Hematopoietic multipotent progenitor cell treated with erythropoietin and hydrocortisone succinate and interleukin-3 and kit ligand, for 4 days (in vitro differentiated cells): ENCODE results near the gene RPL28.

Source experiments
- DNase-seq: peaks from one replicate; pipeline ENCODE4 v3.0.0-alpha.2; 2015

Gene RPL28

GRCh38 chr19:55353803-55354697 lies 31.7 kb upstream of the RPL28 start:
- DNase-seq: peak; percentile 68

DNA sequence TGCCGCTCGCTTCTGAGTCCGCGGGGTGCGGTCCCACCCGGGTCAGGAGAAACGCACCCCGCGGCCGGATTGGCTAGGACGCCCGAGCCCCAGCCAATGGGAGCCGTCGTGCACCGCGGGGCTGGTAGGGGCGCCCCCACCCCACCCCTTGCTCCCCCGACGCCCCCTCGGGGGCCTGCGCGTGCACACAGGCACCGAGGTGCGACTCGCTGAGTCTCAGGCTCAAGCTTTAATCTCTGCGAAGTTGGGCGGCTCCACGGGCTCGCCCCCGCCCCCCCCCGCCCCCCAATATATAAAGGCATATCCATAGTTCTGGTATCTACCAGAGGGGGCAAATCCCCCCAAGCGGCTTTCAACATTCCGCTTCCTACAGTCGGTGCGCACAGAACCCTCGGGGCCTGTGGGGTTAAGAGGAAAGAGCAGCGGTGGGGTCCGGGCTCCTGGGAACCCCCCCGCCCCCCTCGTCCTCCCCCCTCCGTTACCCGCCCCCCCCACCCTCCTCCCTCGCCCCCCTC lies 31.0 kb upstream of the RPL28 start, which contains the start of gene COX6B2:
Gene COX6B2, minus strand, starts transcription at position 22 of the 515 bp plus-strand sequence. CDS start 198 bp downstream, outside the sequence.
- no peak for DNase-seq

- DNase-seq: no peak
Observed at GRCh38 chr19:55355213-55355821, 30.4 kb upstream of the RPL28 start.

DNA sequence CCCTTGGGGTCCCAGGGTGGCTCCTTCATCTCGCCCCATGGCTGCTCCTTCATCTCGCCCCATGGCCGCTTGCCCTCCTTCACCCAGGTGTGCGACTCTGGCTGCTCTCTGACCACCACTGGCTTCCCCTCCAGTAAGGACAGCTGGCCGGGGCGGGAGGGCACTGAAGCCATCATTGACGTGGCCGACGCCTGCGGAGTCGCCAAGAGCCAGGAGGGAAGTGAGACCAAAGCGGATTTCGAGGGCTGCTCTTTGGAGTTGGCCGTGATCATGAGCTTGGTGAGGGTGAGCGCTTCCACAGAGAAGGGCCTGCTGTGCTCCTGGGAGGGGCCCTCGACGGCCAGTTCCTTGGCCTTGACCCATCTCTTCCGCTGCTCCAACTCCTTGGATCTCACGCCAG lies 27.2 kb upstream of the RPL28 start:
- DNase-seq: no peak

DNA sequence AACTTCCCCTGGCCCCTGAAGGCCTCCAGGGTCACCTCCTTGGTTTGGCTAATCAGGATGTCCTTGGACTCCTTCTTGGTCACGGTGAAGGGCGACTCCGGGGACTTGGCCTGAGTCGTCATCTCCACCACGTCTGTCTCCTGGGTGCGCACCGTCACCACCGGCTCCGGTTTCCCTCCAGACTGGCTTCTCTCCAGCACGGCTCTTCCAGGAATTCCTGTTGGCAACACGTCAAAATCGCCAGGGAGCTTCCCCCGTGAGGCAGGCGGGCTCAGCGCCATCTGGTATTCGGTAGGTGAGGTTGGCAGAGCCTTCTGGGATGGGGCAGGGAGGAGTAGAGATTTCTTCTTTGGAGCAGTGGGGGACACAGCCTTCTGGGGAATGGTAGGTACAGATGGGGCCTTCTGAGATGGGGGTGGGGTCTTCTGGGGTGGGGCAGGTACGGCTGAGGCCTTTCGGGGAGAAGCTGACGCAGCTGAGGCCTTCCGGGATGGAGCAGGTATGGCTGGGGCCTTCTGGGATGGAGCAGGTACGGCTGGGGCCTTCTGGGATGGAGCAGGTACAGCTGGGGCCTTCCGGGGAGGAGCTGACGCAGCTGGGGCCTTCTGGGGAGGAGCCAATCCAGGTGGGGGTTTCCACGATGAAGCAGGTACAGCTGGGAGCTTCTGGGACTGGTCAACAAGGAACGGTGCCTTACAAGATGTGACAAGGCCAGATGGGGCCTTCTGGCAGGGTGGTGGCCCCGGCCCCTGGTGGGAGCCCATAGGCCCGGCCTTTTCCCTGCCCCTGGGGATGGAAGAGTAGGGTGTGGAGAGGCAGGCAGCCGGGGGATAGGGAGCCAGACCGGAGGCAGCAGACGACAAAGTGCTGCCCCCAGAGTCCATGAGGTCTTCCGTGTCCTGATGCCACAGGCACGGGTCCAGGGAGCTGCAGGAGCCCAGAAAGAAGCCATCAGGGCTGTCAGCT lies 26.5 kb upstream of the RPL28 start:
- DNase-seq: no peak

DNA sequence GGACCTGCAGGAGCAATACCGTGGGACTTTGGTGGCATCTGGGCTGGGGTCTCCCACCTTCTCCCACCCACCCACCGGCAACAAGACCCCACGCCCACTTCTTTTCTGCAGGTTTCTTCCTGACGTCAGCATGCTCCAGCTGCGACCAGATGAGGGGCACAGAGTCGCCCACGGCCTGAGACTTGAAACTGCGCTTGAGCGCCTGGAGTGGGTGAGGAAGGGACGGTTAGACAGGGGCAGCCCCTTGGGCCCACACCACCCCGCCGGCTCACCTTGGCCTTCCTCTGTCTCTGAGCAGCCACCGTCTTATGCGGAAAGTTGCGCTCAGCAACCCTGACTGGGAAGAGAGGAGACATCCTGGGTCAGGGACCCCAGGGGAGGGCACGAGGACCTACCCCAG lies 24.8 kb upstream of the RPL28 start:
- no peak for DNase-seq

GRCh38 chr19:55362174-55362989 lies 23.4 kb upstream of the RPL28 start:
- DNase-seq: no peak

DNA sequence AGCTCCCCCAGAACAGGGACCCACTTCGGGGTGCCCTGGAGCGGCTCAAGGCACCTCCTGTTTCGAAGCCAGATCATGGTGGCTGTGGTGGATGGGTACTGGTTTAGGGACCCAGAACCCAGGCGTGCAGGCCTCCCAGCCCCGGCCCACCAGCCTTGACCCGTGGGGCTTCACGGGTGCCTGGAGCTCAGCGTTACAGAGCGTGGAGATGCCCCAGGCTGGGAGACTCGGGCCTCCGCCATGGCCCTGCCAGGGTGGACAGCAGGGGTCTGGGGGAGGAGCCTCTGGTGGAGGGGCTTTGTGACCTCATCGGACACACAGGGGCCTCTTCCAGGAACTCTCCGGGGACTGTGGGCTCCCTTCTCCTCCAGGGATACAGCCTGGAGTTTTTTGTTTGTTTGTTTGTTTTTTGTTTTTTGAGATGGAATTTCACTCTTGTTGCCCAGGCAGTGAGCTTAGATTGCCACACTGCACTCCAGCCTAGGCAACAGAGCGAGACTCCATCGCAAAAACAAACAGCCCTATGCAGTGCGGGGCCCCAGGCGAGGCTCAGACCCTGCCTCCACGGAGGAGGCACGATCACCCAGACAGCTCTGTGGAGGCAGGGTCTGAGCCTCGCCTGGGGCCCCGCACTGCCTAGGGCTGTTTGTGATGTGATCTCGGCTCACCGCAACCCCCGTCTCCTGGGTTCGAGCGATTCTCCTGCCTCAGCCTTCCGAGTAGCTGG lies 22.6 kb upstream of the RPL28 start, which contains the start of gene GARIN5B:
Gene GARIN5B, minus strand, starts transcription at position 271 of the 727 bp plus-strand sequence. Its CDS starts 194 bp downstream, at position 77.
- DNase-seq: no peak

- no peak for DNase-seq
Observed at GRCh38 chr19:55365245-55365644, 20.5 kb upstream of the RPL28 start.

- no peak for DNase-seq
Observed at GRCh38 chr19:55365964-55366363, 19.8 kb upstream of the RPL28 start.

DNA sequence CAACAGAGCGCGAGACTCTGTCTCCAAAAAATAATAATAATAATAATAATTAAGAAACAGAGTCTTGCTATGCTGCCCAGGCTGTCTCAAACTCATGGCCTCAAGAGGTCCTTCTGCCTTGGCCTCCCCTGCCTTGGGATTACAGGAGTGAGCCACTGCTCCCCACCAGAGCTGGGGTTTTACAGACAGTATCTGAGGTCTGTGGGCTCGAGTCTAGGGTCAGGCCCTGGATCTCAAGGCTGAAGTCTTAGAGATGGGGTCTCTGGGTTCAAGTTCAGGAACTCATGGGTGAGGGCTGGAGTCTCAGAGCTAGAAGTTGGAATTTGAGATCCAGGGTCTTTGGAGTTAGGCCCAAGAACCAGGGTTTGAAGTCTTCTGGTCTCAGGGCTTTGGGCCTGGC lies 18.9 kb upstream of the RPL28 start:
- no peak for DNase-seq

GRCh38 chr19:55368106-55368505 lies 17.6 kb upstream of the RPL28 start:
- no peak for DNase-seq

DNA sequence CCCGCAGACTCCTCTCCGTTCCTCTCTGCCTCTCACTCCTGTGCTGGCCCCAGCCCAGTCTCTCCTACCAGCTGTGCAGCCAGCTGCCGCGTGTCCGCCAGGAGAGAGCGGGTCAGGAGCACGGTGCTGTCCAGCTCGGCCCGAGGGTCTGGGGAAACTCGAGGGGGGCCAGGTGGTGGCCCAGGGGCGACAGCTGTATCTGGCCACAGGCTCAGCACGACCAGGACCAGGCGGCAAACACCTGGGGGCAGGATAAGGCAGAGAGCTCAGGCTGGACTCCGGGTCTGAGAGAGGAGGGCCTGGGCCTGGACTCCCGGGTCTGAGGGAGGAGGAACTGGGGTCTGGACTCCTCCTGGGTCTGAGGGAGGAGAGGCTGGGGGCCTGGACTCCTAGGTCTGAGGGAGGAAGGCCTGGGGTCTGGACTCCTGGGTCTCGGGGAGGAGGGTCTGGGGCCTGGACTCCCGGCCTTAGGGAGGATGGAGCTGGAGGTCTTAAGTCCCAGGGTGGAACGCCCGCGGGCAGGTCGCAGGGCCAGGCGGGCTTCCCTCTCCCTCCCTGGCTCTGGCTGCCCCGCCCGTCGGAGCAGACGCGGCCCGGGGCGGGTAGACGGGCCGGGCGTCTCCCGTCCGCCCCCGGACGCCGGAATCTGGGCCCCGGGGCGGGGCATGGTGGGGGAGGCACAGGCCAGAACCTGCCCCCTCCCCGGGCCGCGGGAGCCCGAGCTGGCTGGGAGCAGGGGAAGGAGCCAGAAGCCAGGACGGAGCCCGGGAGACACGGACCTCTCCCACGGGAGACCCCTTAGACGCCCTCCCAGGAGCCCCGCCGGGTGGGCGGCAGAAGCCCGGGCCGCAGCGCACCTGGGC lies 16.8 kb upstream of the RPL28 start:
- no peak for DNase-seq

DNA sequence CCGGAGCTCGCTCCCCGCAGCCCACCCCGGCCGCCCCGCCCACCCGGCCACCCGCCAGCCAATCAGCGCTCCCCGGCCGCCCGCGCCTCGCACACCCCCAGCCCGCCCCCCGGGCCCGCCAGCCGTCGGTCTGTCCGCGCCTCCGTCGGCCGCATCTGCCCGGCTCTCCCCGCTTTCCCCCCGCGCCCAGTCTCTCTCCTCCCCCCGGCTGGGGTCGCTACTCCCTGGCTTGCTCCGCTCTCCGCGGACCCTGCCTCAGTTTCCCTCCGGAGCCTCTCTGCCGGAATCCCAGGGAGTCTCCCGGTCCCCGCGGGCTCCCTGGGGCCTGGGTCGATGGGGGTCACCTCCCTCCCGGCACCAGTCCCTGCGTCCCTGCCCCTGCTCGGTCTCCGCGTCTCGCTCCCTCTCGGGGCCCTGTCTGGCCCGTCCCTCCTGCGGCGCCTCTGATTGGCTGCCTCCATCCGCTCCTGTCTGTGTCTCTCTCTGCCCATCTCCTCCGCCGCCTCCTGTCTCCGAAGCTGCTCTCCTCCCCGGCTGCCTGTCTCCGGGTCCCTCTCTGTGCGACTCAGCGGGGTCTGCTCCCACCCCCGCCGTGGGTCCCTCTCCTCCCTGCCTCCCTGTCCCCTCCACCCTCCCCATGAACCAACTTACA lies 16.0 kb upstream of the RPL28 start:
- DNase-seq: peak; percentile 58

GRCh38 chr19:55370305-55370988 lies 15.3 kb upstream of the RPL28 start, which contains the start of gene IL11:
Gene IL11, minus strand, starts transcription at chr19:55370463. Its CDS starts 153 bp downstream, at chr19:55370310.
- DNase-seq: no peak

DNA sequence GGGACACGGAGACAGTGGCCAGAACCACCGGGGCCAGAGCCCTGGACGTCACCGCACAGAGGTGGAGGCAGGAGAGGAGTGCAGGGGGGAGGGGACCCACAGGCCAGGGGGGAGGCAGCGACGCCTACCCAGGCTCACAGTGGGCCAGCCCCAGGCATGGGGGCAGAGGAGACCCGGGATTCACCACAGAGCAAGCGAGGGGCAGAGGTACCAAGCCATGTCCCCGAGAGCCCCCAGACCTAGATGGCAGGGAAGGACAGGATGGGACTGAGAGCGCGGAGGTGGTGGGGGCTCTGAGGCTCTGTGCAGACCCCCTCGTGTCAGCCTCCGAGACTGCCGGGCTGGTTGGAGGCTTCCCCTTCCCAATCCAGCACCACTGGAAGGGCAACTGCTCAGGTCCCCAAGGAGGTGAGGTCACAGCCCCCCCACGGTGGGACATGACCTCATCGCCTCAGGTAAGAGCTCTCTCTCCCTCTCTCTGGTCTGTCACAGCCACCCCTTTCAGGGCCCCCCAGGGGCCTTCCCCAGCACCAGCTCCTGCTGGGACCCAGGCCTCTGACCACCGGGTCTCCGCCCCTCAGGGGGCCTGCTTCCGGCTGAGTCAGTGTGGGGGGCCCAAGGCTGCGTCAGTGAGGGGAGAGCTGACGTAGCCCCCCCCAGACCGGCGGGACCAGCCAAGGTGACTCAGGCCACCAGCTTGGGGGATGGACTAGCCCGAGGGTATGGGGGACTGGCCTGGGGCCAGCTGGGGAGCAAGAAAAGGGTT lies 13.2 kb upstream of the RPL28 start:
- no peak for DNase-seq

DNA sequence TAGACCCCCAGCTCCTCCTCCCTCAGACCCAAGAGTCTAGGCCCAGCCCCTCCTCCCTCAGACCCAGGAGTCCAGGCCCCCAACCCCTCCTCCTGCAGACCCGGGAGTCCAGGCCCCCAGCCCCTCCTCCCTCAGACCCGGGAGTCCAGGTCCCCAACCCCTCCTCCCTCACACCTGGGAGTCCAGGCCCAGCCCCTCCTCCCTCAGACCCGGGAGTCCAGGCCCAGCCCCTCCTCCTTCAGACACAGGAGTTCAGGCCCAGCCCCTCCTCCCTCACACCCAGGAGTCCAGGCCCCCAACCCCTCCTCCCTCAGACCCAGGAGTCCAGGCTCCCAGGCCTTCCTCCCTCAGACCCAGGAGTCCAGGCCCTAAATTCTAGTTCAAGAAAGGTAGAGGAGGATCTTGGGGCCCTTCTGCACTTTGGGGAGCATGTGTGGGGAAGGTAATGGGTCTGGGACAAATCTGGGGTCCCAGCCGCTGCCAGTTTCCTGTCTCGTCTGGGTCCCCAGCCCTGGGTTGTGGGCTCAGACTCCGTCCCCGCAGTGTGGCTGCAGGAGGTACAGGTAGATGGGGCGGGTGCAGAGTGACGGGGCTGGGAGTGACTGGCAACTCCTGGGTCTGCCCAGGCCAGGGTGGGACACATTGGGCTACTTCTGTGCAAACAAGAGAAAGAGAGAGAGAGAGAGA lies 12.3 kb upstream of the RPL28 start:
- no peak for DNase-seq
